ENCODE data around the gene FIZ1.

The FIZ1 gene

GRCh38 chr19:55544014-55544413 lies 55.3 kb downstream of the FIZ1 start:
- no peak for DNase-seq (ENCODE audit: low spot score)
- no peak for FAIRE-seq

- no peak for FAIRE-seq
- no peak for DNase-seq (ENCODE audit: low spot score)
Measured at GRCh38 chr19:55543567-55543966, 55.8 kb downstream of the FIZ1 start.

- FAIRE-seq (no peak), DNase-seq (ENCODE audit: low spot score) (no peak)
Measured at GRCh38 chr19:55542292-55542855, 56.9 kb downstream of the FIZ1 start.
